Smooth muscle cell (in vitro differentiated cells): Measurements from ENCODE around the gene JPT1. TPM values are rescaled to one million over a fixed set of nuclear protein-coding genes. Genes with fewer than 3 reads are reported as not detected.

Source experiments
- DNase-seq: peaks from one replicate; lab custom pipeline; 2025; ENCODE audit not compliant: unreplicated experiment; lab: John Stamatoyannopoulos, UW
- H2AFZ ChIP-seq: fragments of 200-600 bp; sonication (generic); 2 replicates; pipeline ENCODE4 v1.6.0; 2016; ENCODE audit warnings: antibody characterized with exemption, low read depth, mild to moderate bottlenecking
- H3F3A ChIP-seq: fragments of 200-600 bp; sonication (generic); 2 replicates; pipeline ENCODE4 v1.6.0; 2017; ENCODE audit warnings: antibody characterized with exemption, low read depth
- H3K27ac ChIP-seq: fragments of 200-600 bp; sonication (generic); 2 replicates; pipeline ENCODE4 v1.5.1; 2016; ENCODE audit warnings: low read depth, mild to moderate bottlenecking
- H3K27me3 ChIP-seq: fragments of 200-600 bp; sonication (generic); 2 replicates; pipeline ENCODE4 v1.6.1; 2016; ENCODE audit warnings: low read depth, mild to moderate bottlenecking
- H3K36me3 ChIP-seq: fragments of 200-600 bp; sonication (generic); 2 replicates; pipeline ENCODE4 v1.5.1; 2016; ENCODE audit warnings: low read depth
- H3K4me1 ChIP-seq: fragments of 200-600 bp; sonication (generic); 2 replicates; pipeline ENCODE4 v1.5.1; 2016; ENCODE audit warnings: low read depth
- H3K4me2 ChIP-seq: fragments of 200-600 bp; sonication (generic); 2 replicates; pipeline ENCODE4 v1.6.0; 2016; ENCODE audit warnings: mild to moderate bottlenecking
- H3K4me3 ChIP-seq: fragments of 200-600 bp; sonication (generic); 2 replicates; pipeline ENCODE4 v1.5.1; 2016; ENCODE audit warnings: mild to moderate bottlenecking
- H3K79me2 ChIP-seq: fragments of 200-600 bp; sonication (generic); 2 replicates; pipeline ENCODE4 v1.6.0; 2016; ENCODE audit warnings: low read depth, mild to moderate bottlenecking
- H3K9ac ChIP-seq: fragments of 200-600 bp; sonication (generic); 2 replicates; pipeline ENCODE4 v1.6.0; 2016; ENCODE audit warnings: low read depth
- H3K9me3 ChIP-seq: fragments of 200-600 bp; sonication (generic); replicated peaks from 2 replicates; pipeline ENCODE4 v1.5.1; 2016; ENCODE audit warnings: low read depth
- H4K20me1 ChIP-seq: fragments of 200-600 bp; sonication (generic); 2 replicates; pipeline ENCODE4 v1.6.0; 2016; ENCODE audit warnings: low read depth
- WGBS: methylation state at CpG from one replicate; pipeline ENCODE4 v1.1.7; 2016; ENCODE audit warnings: low lambda C conversion rate; 5-methylcytosine and 5-hydroxymethylcytosine counted together
- polyA plus RNA-seq: library from polyadenylated mRNA; unstranded; fragments of >200 nt; fragmentation: Nextera tagmentation; extraction: Ambion mirVana; gene quantifications from 2 replicates; pipeline ENCODE4 v1.2.1, GENCODE V29; 2016
- small RNA-seq: library from RNA; depleted of rRNA; stranded (forward); fragments of <200 nt; gene quantifications from one replicate; pipeline ENCODE3, GENCODE V24; 2014
- total RNA-seq: library from RNA; depleted of rRNA; stranded (reverse); fragments of >200 nt; gene quantifications from 2 replicates; pipeline ENCODE4 v1.2.3, GENCODE V29; 2014
- TF ChIP-seq, protein P1 (sequence below): fragments of 200-600 bp; sonication (generic); IDR thresholded peaks from 2 replicates; pipeline ENCODE4 v1.5.1; 2017; ENCODE audit warnings: borderline replicate concordance, mild to moderate bottlenecking, antibody characterized with exemption; ENCODE audit not compliant: insufficient read depth, poor library complexity, severe bottlenecking

JPT1 gene
- total and polyA plus RNA-seq, 2 experiments from 2014 or later = 103 to 240 TPM

GRCh38 chr17:75087558-75088453, 66.5 kb downstream of the JPT1 start, which contains the start of gene SLC16A5:
SLC16A5 (plus strand) TSS chr17:75087954; CDS start chr17:75093637, 5,683 bp downstream.
- peak; percentile 72 for DNase-seq
- Histone ChIP-seq H3K27ac (peak within 1 kb of the TSS; percentile 87), H3F3A (peaks cover 15% of the 10 kb centered on the region), H3K4me2 (peak within 1 kb of the TSS; percentile 94), H3K36me3 (no peaks in the 10 kb centered on the region), H3K27me3 (no peaks in the 10 kb centered on the region), H4K20me1 (no peaks in the 10 kb centered on the region), H3K9me3 (no peaks in the 10 kb centered on the region), H3K4me3 (peak within 1 kb of the TSS; percentile 87), H2AFZ (peak within 1 kb of the TSS; percentile 91), H3K4me1 (peaks cover 24% of the 10 kb centered on the region), H3K9ac (peak within 1 kb of the TSS; percentile 76), H3K79me2 (peaks cover 25% of the 10 kb centered on the region)
- WGBS = under 1% methylated on average over 52 of the region's 69 CpGs
- TF ChIP-seq, protein P1, sequence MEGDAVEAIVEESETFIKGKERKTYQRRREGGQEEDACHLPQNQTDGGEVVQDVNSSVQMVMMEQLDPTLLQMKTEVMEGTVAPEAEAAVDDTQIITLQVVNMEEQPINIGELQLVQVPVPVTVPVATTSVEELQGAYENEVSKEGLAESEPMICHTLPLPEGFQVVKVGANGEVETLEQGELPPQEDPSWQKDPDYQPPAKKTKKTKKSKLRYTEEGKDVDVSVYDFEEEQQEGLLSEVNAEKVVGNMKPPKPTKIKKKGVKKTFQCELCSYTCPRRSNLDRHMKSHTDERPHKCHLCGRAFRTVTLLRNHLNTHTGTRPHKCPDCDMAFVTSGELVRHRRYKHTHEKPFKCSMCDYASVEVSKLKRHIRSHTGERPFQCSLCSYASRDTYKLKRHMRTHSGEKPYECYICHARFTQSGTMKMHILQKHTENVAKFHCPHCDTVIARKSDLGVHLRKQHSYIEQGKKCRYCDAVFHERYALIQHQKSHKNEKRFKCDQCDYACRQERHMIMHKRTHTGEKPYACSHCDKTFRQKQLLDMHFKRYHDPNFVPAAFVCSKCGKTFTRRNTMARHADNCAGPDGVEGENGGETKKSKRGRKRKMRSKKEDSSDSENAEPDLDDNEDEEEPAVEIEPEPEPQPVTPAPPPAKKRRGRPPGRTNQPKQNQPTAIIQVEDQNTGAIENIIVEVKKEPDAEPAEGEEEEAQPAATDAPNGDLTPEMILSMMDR = no peak

- no peak overlapping the region for H3K9ac ChIP-seq
- peak overlapping the region; percentile 91 for H2AFZ ChIP-seq
- no peaks in the 10 kb centered on the region for H3K9me3 ChIP-seq
- peak overlapping the region; percentile 87 for H3K27ac ChIP-seq
- 56% methylated on average over 12 of the region's 12 CpGs for WGBS
- H3K27me3 ChIP-seq = no peaks in the 10 kb centered on the region
- TF ChIP-seq, protein P1 = no peak
- no peaks in the 10 kb centered on the region for H3K36me3 ChIP-seq
- peak overlapping the region; percentile 87 for H3K4me3 ChIP-seq
- H3K4me2 ChIP-seq = peak overlapping the region; percentile 94
- DNase-seq = no peak
- H3K4me1 ChIP-seq = peaks cover 24% of the 10 kb centered on the region
- H3K79me2 ChIP-seq = peaks cover 25% of the 10 kb centered on the region
- no peaks in the 10 kb centered on the region for H4K20me1 ChIP-seq
- peaks cover 10% of the 10 kb centered on the region for H3F3A ChIP-seq
These were observed 67.1 kb downstream of the JPT1 start for GRCh38 chr17:75087182-75087557.

DNA sequence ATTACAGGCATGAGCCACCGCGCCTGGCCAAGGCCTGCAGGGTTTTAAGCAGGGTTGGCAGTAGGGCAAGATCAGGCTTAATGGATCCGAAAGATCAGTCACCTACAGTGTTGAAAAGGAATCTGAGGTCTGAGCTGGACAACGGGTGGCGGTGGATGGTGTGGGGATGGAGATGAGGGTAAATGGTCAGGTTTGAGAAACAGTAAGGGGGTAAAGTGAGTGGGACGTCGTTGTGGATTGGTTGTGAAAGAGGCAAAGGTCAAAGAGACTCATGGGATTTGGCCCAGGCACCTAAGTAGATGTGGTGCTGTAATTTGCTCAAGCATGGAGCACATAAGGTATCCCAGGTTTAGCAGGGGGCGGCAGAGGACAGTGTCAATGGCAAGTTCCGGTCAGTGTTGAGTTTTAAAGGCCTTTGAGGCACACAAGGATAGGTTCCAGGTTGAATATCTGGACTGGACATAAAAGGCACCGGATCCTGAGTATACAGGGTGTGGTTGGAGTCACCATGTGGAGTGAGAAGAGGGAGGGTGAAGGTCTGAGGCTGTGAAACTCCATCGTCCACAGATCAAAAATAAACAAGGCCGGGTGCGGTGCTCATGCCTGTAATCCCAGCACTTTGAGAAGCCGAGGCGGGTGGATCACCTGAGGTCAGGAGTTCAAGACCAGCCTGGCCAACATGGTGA, 67.7 kb downstream of the JPT1 start:
- Histone ChIP-seq H3K4me2 (no peak overlapping the region), H3K4me1 (peaks cover 23% of the 10 kb centered on the region), H3K9me3 (no peaks in the 10 kb centered on the region), H3K4me3 (no peak overlapping the region), H3K27me3 (no peaks in the 10 kb centered on the region), H4K20me1 (no peaks in the 10 kb centered on the region), H3K9ac (no peak overlapping the region), H3K27ac (no peak overlapping the region), H2AFZ (no peak overlapping the region), H3F3A (peaks cover 10% of the 10 kb centered on the region), H3K79me2 (peaks cover 25% of the 10 kb centered on the region), H3K36me3 (no peaks in the 10 kb centered on the region)
- DNase-seq = no peak
- 85% methylated on average over 15 of the region's 15 CpGs for WGBS
- TF ChIP-seq, protein P1 = no peak

Small RNA genes within 50 kb of the gene (small RNA-seq; reads per million reads assigned to genes)
- not detected for gene RF00019

Other genes with a start within 250 kb of the JPT1 start
- 0.49 TPM in 2 replicates for gene USH1G, start 231.3 kb downstream of the JPT1 start, total RNA-seq
- gene USH1G, start 231.3 kb downstream of the JPT1 start, polyA plus RNA-seq = 0.32 and 0.58 TPM in 2 replicates
- not detected in 2 replicates for gene OTOP2, start 230.2 kb downstream of the JPT1 start, total RNA-seq
- gene OTOP2, start 230.2 kb downstream of the JPT1 start, polyA plus RNA-seq = not detected in 2 replicates
- gene OTOP3, start 218.6 kb downstream of the JPT1 start, total RNA-seq = not detected in 2 replicates
- not detected in 2 replicates for gene OTOP3, start 218.6 kb downstream of the JPT1 start, polyA plus RNA-seq
- gene HID1, start 181.8 kb downstream of the JPT1 start, total RNA-seq = 6.8 and 8.8 TPM in 2 replicates
- gene HID1, start 181.8 kb downstream of the JPT1 start, polyA plus RNA-seq = 3.3 and 22.0 TPM in 2 replicates
- gene CDR2L, start 166.9 kb downstream of the JPT1 start, total RNA-seq = 35.9 and 40.7 TPM in 2 replicates
- gene CDR2L, start 166.9 kb downstream of the JPT1 start, polyA plus RNA-seq = 37.8 and 39.9 TPM in 2 replicates
- 36.8 and 75.6 TPM in 2 replicates for gene MRPL58, start 141.8 kb downstream of the JPT1 start, total RNA-seq
- 36.2 and 41.4 TPM in 2 replicates for gene MRPL58, start 141.8 kb downstream of the JPT1 start, polyA plus RNA-seq
- 233 and 309 TPM in 2 replicates for gene ATP5PD, start 107.5 kb downstream of the JPT1 start, total RNA-seq
- gene ATP5PD, start 107.5 kb downstream of the JPT1 start, polyA plus RNA-seq = 318 and 321 TPM in 2 replicates
- 18.2 and 27.3 TPM in 2 replicates for gene KCTD2, start 107.3 kb downstream of the JPT1 start, total RNA-seq
- gene KCTD2, start 107.3 kb downstream of the JPT1 start, polyA plus RNA-seq = 11.1 and 12.7 TPM in 2 replicates
- gene SLC16A5, start 66.6 kb downstream of the JPT1 start, total RNA-seq = 11.1 and 17.1 TPM in 2 replicates
- 19.5 and 22.0 TPM in 2 replicates for gene SLC16A5, start 66.6 kb downstream of the JPT1 start, polyA plus RNA-seq
- gene ARMC7, start 44.5 kb downstream of the JPT1 start, total RNA-seq = 3.0 and 6.8 TPM in 2 replicates
- gene ARMC7, start 44.5 kb downstream of the JPT1 start, polyA plus RNA-seq = 1.8 and 3.5 TPM in 2 replicates
- 25.8 and 39.9 TPM in 2 replicates for gene NT5C, start 22.8 kb downstream of the JPT1 start, total RNA-seq
- 46.8 and 53.5 TPM in 2 replicates for gene NT5C, start 22.8 kb downstream of the JPT1 start, polyA plus RNA-seq
- gene SUMO2, start 28.4 kb upstream of the JPT1 start, total RNA-seq = 104 and 111 TPM in 2 replicates
- gene SUMO2, start 28.4 kb upstream of the JPT1 start, polyA plus RNA-seq = 416 and 419 TPM in 2 replicates
- 24.0 and 29.2 TPM in 2 replicates for gene NUP85, start 51.2 kb upstream of the JPT1 start, total RNA-seq
- gene NUP85, start 51.2 kb upstream of the JPT1 start, polyA plus RNA-seq = 43.2 and 48.0 TPM in 2 replicates
- 16.1 and 20.5 TPM in 2 replicates for gene GGA3, start 107.1 kb upstream of the JPT1 start, total RNA-seq
- gene GGA3, start 107.1 kb upstream of the JPT1 start, polyA plus RNA-seq = 23.7 and 23.9 TPM in 2 replicates
- gene MRPS7, start 107.4 kb upstream of the JPT1 start, total RNA-seq = 35.1 and 37.6 TPM in 2 replicates
- 97.2 and 111 TPM in 2 replicates for gene MRPS7, start 107.4 kb upstream of the JPT1 start, polyA plus RNA-seq
- 5.3 and 6.2 TPM in 2 replicates for gene MIF4GD, start 116.7 kb upstream of the JPT1 start, total RNA-seq
- gene MIF4GD, start 116.7 kb upstream of the JPT1 start, polyA plus RNA-seq = 17.0 and 20.8 TPM in 2 replicates
- 1.9 and 2.4 TPM in 2 replicates for gene SLC25A19, start 134.9 kb upstream of the JPT1 start, total RNA-seq
- gene SLC25A19, start 134.9 kb upstream of the JPT1 start, polyA plus RNA-seq = 3.6 and 6.9 TPM in 2 replicates